Smooth muscle cell of the brain vasculature (primary cell): ENCODE measurements around the gene PTMA.
"Not testable (repeated sequence)": the region's sequence is repeated elsewhere in the genome, so short reads cannot be mapped to it uniquely, and the experiment has no call there.

Experiments
- DNase-seq: peaks from one replicate; pipeline ENCODE4 v3.0.0-alpha.2; 2012; ENCODE audit warnings: low read depth, low spot score

The PTMA gene

GRCh38 chr2:231707927-231708772 is at the start of gene PTMA:
Gene PTMA (plus strand): TSS chr2:231708525. CDS start chr2:231708707, 182 bp downstream.
- peak; percentile 100 for DNase-seq

- DNase-seq = not testable (repeated sequence)
Observed at GRCh38 chr2:231660073-231660472, 48.3 kb upstream of the PTMA start.

GRCh38 chr2:231660860-231661259 is 47.5 kb upstream of the PTMA start:
- DNase-seq = no peak

- DNase-seq = no peak
Observed at GRCh38 chr2:231661422-231662027, 46.8 kb upstream of the PTMA start.

GRCh38 chr2:231662028-231662810 is 46.1 kb upstream of the PTMA start:
- DNase-seq = peak; percentile 97

- no peak for DNase-seq
Observed at GRCh38 chr2:231662811-231663457, 45.4 kb upstream of the PTMA start.

GRCh38 chr2:231663458-231664212 is 44.7 kb upstream of the PTMA start:
- DNase-seq = no peak

GRCh38 chr2:231664727-231665126 is 43.6 kb upstream of the PTMA start:
- no peak for DNase-seq

GRCh38 chr2:231665245-231666170 is 42.8 kb upstream of the PTMA start:
- DNase-seq = no peak

- DNase-seq = no peak
Observed at GRCh38 chr2:231666171-231667095, 41.9 kb upstream of the PTMA start.

GRCh38 chr2:231667096-231667427 is 41.3 kb upstream of the PTMA start:
- DNase-seq = no peak

GRCh38 chr2:231667496-231667895 is 40.8 kb upstream of the PTMA start:
- DNase-seq = no peak

- DNase-seq = no peak
Observed at GRCh38 chr2:231668981-231669380, 39.3 kb upstream of the PTMA start.

- no peak for DNase-seq
Observed at GRCh38 chr2:231671270-231672050, 36.9 kb upstream of the PTMA start.

GRCh38 chr2:231672617-231673347 is 35.5 kb upstream of the PTMA start:
- DNase-seq = no peak

- no peak for DNase-seq
Observed at GRCh38 chr2:231673348-231673770, 35.0 kb upstream of the PTMA start.

- no peak for DNase-seq
Observed at GRCh38 chr2:231674587-231675338, 33.6 kb upstream of the PTMA start.
